ENCODE data around the gene RAPH1.

Gene RAPH1

GRCh38 chr2:203446071-203446481, 89.0 kb downstream of the RAPH1 start:
- TF ChIP-seq CTCF (IDR thresholded peaks at IDR 0.05; ENCODE audit: low read depth, low read length), result no peak
- DNase-seq (ENCODE audit: extremely low read depth, low read depth), result no peak

GRCh38 chr2:203444738-203445137, 90.4 kb downstream of the RAPH1 start:
- no peak for TF ChIP-seq CTCF (IDR thresholded peaks at IDR 0.05; ENCODE audit: low read depth, low read length)
- no peak for DNase-seq (ENCODE audit: extremely low read depth, low read depth)

GRCh38 chr2:203442463-203442862, 92.6 kb downstream of the RAPH1 start:
- no peak for DNase-seq (ENCODE audit: extremely low read depth, low read depth)
- TF ChIP-seq CTCF (IDR thresholded peaks at IDR 0.05; ENCODE audit: low read depth, low read length), result no peak

GRCh38 chr2:203441463-203441862, 93.6 kb downstream of the RAPH1 start:
- no peak for TF ChIP-seq CTCF (IDR thresholded peaks at IDR 0.05; ENCODE audit: low read depth, low read length)

GRCh38 chr2:203440671-203441070, 94.4 kb downstream of the RAPH1 start:
- no peak for TF ChIP-seq CTCF (IDR thresholded peaks at IDR 0.05; ENCODE audit: low read depth, low read length)

More at GRCh38 chr2:203441463-203441862, 93.6 kb downstream of the RAPH1 start:
- DNase-seq (ENCODE audit: extremely low read depth, low read depth), result no peak

GRCh38 chr2:203438528-203438927, 96.6 kb downstream of the RAPH1 start:
- DNase-seq (ENCODE audit: extremely low read depth, low read depth), result no peak
- TF ChIP-seq CTCF (IDR thresholded peaks at IDR 0.05; ENCODE audit: low read depth, low read length), result no peak

More at GRCh38 chr2:203440671-203441070, 94.4 kb downstream of the RAPH1 start:
- DNase-seq (ENCODE audit: extremely low read depth, low read depth), result no peak

GRCh38 chr2:203437511-203437910, 97.6 kb downstream of the RAPH1 start:
- TF ChIP-seq CTCF (IDR thresholded peaks at IDR 0.05; ENCODE audit: low read depth, low read length), result no peak
- no peak for DNase-seq (ENCODE audit: extremely low read depth, low read depth)

Measured in AG09319 (cell line).